A673 (cell line): ENCODE results near the gene ATP9A. TPM values are rescaled to one million over a fixed set of nuclear protein-coding genes. Genes with fewer than 3 reads are reported as not detected.

Experiments
- BruUV-seq: library from RNA; stranded (reverse); fragments of 400-500 nt; replicated peaks from 2 replicates; lab custom pipeline; 2021; lab: Mats Ljungman, UMichigan
- CTCF ChIA-PET: fragments of 300-600 bp; sonication (Branson Sonifier 250); formaldehyde crosslinking; loops from one replicate; lab custom pipeline; 2022; ENCODE audit warnings: antibody characterized with exemption; lab: Charles Lee
- POLR2A ChIA-PET: fragments of 300-600 bp; sonication (Branson Sonifier 250); formaldehyde crosslinking; loops from one replicate; lab custom pipeline; 2022; ENCODE audit warnings: antibody characterized with exemption; ENCODE audit not compliant: low non-redundant PET; lab: Charles Lee
- DNase-seq: peaks from one replicate; pipeline ENCODE4 v3.0.0-alpha.2; 2015; ENCODE audit warnings: low spot score
- H3K27ac ChIP-seq: fragments of 200-600 bp; sonication (generic); 2 replicates; pipeline ENCODE4 v1.5.1; 2016; ENCODE audit warnings: mixed run types, low read depth, mild to moderate bottlenecking, mixed read lengths, antibody characterized with exemption, low read length; ENCODE audit not compliant: poor library complexity, severe bottlenecking
- H3K27me3 ChIP-seq: fragments of 200-600 bp; sonication (generic); replicated peaks from 2 replicates; pipeline ENCODE4 v1.6.1; 2017; ENCODE audit warnings: mixed run types, low read depth, mild to moderate bottlenecking, mixed read lengths, antibody characterized with exemption, low read length; ENCODE audit not compliant: insufficient read depth, poor library complexity
- H3K36me3 ChIP-seq: fragments of 200-600 bp; sonication (generic); 2 replicates; pipeline ENCODE4 v1.6.1; 2016; ENCODE audit warnings: mixed run types, mild to moderate bottlenecking, mixed read lengths, antibody characterized with exemption, low read length; ENCODE audit not compliant: insufficient read depth, poor library complexity, severe bottlenecking
- H3K4me1 ChIP-seq: fragments of 200-600 bp; sonication (generic); 2 replicates; pipeline ENCODE4 v1.6.1; 2017; ENCODE audit warnings: mixed run types, mild to moderate bottlenecking, mixed read lengths, antibody characterized with exemption, low read length; ENCODE audit not compliant: insufficient read depth, poor library complexity, severe bottlenecking
- H3K4me3 ChIP-seq: fragments of 200-600 bp; sonication (generic); 2 replicates; pipeline ENCODE4 v1.5.1; 2016; ENCODE audit warnings: low read depth, mixed run types, mild to moderate bottlenecking, mixed read lengths, low read length; ENCODE audit not compliant: poor library complexity, severe bottlenecking
- H3K9me3 ChIP-seq: fragments of 200-600 bp; sonication (generic); 2 replicates; pipeline ENCODE4 v1.6.1; 2016; ENCODE audit warnings: mixed run types, low read depth, mild to moderate bottlenecking, mixed read lengths, antibody characterized with exemption, low read length; ENCODE audit not compliant: poor library complexity, severe bottlenecking
- CTCF ChIP-seq: fragments of 300-800, 200-600 bp; sonication (generic); conservative IDR thresholded peaks from 2 replicates; pipeline ENCODE4 v1.5.1; 2017; ENCODE audit warnings: low read depth, mild to moderate bottlenecking, antibody characterized with exemption, low read length, moderate library complexity, mixed read lengths
- EZH2 ChIP-seq: fragments of 200-600 bp; sonication (generic); IDR thresholded peaks from 2 replicates; pipeline ENCODE4 v1.6.1; 2017; ENCODE audit warnings: borderline replicate concordance, low read depth, mild to moderate bottlenecking, mixed read lengths, antibody characterized with exemption, low read length; ENCODE audit not compliant: poor library complexity, severe bottlenecking
- intact Hi-C: fragments of 100-400 bp; cut with micrococcal nuclease; formaldehyde crosslinking; loops from one replicate; pipeline ENCODE4 v1.10.0; 2022; ENCODE audit not compliant: unreplicated experiment
- total RNA-seq: library from RNA; stranded (reverse); gene quantifications from 2 replicates; pipeline ENCODE4 v1.2.3, GENCODE V29; 2021

ATP9A gene
- total RNA-seq, 1 experiment from 2014 or later, result 31.2 TPM

DNA sequence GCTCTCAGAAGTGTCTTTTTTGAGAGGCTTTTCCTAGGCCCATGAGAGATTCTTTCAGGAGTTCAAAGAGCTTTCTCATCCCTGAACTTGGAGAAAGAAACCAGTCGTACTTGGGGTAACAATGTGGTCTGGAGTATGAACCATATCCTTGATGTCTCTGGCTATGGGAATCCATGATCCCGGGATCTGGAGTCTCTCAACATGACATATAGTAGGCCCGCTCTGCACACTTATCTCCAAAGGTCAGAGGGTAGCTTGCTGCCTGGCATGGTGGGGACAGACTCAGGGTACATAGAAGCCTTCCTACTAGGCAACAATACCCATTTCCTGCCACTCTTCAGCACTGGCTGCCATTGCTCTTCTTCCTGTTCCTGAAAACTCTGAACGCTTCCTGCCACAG, 183.5 kb downstream of the ATP9A start:
- Histone ChIP-seq H3K36me3 (no peaks in the 10 kb centered on the region), H3K9me3 (no peaks in the 10 kb centered on the region), H3K27me3 (no peaks in the 10 kb centered on the region), H3K27ac (no peak overlapping the region), H3K4me3 (no peak overlapping the region), H3K4me1 (no peaks in the 10 kb centered on the region)
- BruUV-seq, result no TSS peak
- intact Hi-C loops, result no loop called here
- POLR2A ChIA-PET, result no interaction called here
- CTCF ChIA-PET, result no interaction called here
- TF ChIP-seq CTCF (no peak), EZH2 (no peak)
- no peak for DNase-seq

- no peaks in the 10 kb centered on the region for H3K4me1 ChIP-seq
- H3K27me3 ChIP-seq, result no peaks in the 10 kb centered on the region
- no peaks in the 10 kb centered on the region for H3K9me3 ChIP-seq
- CTCF ChIA-PET, result no interaction called here
- H3K4me3 ChIP-seq, result no peak overlapping the region
- DNase-seq, result no peak
- no peak for TF ChIP-seq CTCF
- POLR2A ChIA-PET, result no interaction called here
- no TSS peak for BruUV-seq
- intact Hi-C loops, result no loop called here
- no peaks in the 10 kb centered on the region for H3K36me3 ChIP-seq
- H3K27ac ChIP-seq, result no peak overlapping the region
Measured at GRCh38 chr20:51584116-51584515, 184.1 kb downstream of the ATP9A start.

- no peaks in the 10 kb centered on the region for H3K27me3 ChIP-seq
- intact Hi-C loops, result no loop called here
- BruUV-seq, result no TSS peak
- no peak overlapping the region for H3K4me3 ChIP-seq
- ChIA-PET POLR2A (no interaction called here), CTCF (no interaction called here)
- H3K36me3 ChIP-seq, result no peaks in the 10 kb centered on the region
- H3K27ac ChIP-seq, result no peak overlapping the region
- H3K9me3 ChIP-seq, result no peaks in the 10 kb centered on the region
- DNase-seq, result no peak
- TF ChIP-seq CTCF, result no peak
- TF ChIP-seq EZH2, result no peak
- no peaks in the 10 kb centered on the region for H3K4me1 ChIP-seq
Measured at GRCh38 chr20:51583499-51583898, 184.7 kb downstream of the ATP9A start.
